GM12874 (cell line): ENCODE data around the gene HERC3.

Experiments
- CTCF ChIP-seq: IDR thresholded peaks from 2 replicates; pipeline ENCODE4 v1.5.1; 2011; ENCODE audit warnings: low read depth, mild to moderate bottlenecking, control low read depth, low read length, moderate library complexity; ENCODE audit not compliant: insufficient read depth

The HERC3 gene

GRCh38 chr4:88672987-88673386 lies 80.7 kb downstream of the HERC3 start:
- peak; percentile 51 for TF ChIP-seq CTCF

GRCh38 chr4:88673886-88674285 lies 81.6 kb downstream of the HERC3 start:
- no peak for TF ChIP-seq CTCF

- no peak for TF ChIP-seq CTCF
Measured at GRCh38 chr4:88674565-88674964, 82.3 kb downstream of the HERC3 start.

DNA sequence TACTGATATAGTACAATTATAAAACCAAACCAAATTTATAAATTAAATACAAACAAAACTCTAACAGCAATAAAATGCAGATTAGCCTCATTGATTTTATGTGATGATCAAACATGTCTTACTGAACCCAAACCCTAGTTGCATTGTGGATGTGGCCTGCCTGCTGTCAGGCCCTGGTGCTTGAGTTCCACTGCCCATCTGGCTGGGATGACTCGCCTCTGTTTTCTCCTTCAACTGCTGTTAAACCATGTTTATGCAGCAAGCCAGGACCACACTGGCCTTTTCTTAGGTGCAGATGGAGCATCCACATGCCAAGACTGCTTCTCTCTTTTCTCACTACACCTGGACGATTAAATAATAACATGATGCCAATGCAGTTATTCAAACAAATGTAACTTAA lies 82.7 kb downstream of the HERC3 start:
- TF ChIP-seq CTCF, result no peak

GRCh38 chr4:88675543-88675942 lies 83.3 kb downstream of the HERC3 start:
- TF ChIP-seq CTCF, result no peak

DNA sequence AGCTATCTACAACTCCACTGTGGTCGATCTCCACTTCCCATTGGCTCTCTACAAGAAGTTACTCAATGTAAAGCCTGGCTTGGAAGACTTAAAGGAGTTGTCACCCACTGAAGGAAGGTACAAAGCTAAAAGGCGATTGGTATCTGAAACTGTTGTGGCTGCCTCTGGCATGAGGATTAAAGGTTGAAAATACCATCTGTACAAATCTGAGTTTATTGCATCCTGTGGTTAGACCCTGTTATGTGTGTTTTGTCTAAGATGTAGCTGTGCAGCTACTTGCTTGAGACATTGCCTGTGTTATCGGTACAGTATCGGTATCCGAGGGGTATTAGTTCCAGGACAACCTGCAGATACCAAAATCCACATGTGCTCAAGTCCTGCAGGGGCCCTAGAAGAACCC lies 88.9 kb downstream of the HERC3 start:
- TF ChIP-seq CTCF, result no peak

- TF ChIP-seq CTCF, result no peak
Measured at GRCh38 chr4:88690355-88690754, 98.1 kb downstream of the HERC3 start.

GRCh38 chr4:88693792-88694191 lies 101.5 kb downstream of the HERC3 start:
- no peak for TF ChIP-seq CTCF
